ENCODE results near the gene PRIM2.
"Not testable (repeated sequence)": the region's sequence is repeated elsewhere in the genome, so short reads cannot be mapped to it uniquely, and the experiment has no call there.

DNA sequence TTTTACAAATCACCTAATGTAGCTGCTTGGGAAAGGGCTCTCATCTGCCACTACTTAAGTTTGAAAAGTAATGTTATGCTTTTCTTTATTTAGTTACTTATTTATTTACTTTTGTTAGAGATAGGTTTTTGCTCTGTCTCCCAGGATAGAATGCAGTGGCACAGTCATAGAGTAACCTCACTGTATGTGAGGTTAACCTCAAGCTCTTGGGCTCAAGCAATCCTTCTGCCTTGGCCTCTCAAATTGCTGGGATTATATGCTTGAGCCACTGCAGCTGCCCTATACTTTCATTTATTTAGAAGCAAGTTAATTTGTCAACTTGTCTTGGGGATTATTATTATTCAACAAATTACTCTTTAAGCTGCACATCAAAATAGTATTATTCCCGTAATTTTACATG lies 255.4 kb downstream of the PRIM2 start:
- TF ChIP-seq, protein P1, sequence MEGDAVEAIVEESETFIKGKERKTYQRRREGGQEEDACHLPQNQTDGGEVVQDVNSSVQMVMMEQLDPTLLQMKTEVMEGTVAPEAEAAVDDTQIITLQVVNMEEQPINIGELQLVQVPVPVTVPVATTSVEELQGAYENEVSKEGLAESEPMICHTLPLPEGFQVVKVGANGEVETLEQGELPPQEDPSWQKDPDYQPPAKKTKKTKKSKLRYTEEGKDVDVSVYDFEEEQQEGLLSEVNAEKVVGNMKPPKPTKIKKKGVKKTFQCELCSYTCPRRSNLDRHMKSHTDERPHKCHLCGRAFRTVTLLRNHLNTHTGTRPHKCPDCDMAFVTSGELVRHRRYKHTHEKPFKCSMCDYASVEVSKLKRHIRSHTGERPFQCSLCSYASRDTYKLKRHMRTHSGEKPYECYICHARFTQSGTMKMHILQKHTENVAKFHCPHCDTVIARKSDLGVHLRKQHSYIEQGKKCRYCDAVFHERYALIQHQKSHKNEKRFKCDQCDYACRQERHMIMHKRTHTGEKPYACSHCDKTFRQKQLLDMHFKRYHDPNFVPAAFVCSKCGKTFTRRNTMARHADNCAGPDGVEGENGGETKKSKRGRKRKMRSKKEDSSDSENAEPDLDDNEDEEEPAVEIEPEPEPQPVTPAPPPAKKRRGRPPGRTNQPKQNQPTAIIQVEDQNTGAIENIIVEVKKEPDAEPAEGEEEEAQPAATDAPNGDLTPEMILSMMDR (conservative IDR thresholded peaks at IDR 0.05; ENCODE audit: low read length): not testable (repeated sequence)
- TF ChIP-seq EZH2phosphoT487 (IDR thresholded peaks at IDR 0.05; ENCODE audit: borderline replicate concordance): not testable (repeated sequence)
